HG03342 (cell line): ENCODE results near the gene LRRC27.

ENCODE experiments used
- ATAC-seq: cut with Tn5 transposase; IDR thresholded peaks from one replicate; pipeline ENCODE4 v1.9.1; 2021; ENCODE audit warnings: mild to moderate bottlenecking, moderate library complexity; ENCODE audit not compliant: unreplicated experiment

LRRC27 gene

DNA sequence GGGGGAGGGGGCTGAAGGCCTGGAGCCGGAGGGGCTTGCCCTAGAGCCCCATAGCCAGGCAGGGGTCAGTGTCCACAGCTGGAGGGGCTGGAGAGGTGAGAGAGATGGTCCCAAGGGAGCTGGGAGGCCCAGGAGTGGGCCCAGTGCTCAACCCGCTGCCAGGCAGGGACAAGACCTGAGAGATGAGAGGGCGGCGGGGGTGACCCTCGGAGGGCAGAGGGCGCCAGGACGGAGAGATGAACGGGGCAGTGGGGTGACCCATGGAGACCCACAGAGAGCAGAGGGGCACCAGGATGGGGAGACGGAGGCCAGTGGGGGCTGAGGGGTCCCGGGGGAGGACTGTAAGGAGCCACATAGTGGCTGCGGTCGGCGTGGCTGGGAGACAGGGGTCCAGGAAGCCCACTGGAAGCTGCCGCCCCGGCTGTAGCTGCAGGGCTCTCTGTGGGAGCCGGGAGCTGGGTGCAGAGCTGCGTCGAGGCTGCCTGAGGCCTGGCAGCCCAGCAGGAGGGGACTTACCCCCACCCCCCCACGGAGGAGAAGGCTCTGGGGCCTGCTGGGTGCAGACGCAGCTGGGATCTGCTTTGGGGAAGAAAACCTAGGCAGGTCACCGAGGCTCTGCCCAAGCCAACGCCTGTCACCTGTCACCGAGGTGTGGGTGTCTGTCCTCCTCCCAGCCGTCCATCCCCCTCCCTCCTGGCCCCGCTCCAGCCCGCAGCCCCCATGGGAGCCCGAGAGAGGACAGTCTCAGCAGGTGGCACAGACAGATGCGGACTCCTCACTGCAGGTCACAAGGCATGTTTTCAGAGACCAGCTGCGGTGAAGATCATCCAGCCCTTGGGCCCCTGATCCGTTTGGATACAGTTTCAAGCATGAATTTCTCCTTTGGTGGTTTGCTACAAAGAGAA is 90.1 kb downstream of the LRRC27 start:
- ATAC-seq, result peak; percentile 38

- no peak for ATAC-seq
These were observed 91.2 kb downstream of the LRRC27 start for GRCh38 chr10:132422903-132423825.

DNA sequence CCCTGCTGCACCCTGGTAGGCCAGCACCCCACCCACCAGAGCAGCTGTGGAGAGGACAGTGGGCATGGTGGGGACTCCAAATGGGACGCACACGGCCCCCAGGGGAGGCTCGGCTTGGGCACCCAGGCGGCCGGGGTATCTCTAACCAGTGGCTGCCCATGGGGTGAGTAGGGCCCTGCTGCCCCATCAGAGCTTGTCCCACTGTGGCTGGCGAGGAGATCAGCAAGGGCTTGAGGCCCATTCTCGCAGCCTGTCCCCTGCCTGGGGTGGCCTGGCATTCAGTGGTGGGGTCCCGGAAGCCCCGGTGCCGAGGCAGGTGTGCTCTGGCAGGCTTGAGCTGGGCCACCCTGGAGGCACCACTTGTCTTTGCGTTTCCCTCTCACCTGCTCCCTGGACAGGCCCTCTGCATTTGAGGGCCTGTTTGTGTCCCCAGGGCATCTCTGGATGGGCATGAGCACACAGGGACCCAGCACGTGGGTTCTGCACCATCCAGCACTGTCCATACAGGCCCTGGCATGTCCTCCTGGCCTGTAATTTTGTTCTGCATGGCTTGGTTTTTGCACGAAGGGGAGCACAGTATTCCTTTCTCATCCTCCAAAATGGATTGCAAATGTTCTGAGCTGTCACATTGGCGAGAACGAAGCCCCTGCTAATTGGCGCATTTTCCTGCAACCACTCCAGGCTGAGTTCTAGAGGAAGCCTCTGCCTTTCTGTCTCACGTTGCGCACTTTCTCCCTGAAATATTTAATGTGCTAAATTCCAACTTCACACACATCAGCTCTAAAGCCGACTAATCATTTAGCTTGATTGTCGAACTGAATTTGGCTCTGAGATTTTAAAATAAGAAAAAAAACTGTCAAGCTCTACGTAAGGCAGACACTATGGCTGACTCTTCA is 92.2 kb downstream of the LRRC27 start:
- no peak for ATAC-seq

DNA sequence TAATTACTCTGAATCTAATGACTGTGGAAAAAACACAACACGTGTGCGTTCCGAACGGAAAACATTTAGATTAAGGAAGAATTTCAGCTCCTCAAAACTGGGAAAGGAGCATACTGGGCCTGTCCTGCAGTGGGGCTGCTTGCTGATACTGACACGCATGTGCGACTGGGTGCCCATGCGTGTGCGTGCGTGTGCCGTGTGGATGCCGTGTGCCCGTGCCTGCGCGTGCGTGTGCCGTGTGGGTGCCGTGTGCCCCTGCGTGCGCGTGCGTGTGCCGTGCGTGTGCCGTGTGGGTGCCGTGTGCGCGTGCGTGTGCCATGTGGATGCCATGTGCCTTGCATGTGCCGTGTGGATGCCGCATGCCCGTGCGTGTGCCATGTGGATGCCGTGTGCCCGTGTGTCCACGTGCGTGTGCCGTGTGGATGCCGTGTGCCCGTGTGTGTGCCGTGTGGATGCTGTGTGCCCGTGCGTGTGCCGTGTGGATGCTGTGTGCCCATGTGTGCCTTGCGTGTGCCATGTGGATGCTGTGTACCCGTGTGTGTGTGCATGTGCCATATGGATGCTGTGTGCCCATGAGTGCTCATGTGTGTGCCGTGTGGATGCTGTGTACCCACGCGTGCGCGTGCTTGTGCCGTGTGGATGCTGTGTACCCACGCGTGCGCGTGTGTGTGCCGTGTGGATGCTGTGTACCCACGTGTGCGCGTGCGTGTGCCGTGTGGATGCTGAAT is 93.2 kb downstream of the LRRC27 start:
- no peak for ATAC-seq

GRCh38 chr10:132425757-132426155 is 93.8 kb downstream of the LRRC27 start:
- no peak for ATAC-seq

- ATAC-seq, result no peak
These were observed 95.2 kb downstream of the LRRC27 start for GRCh38 chr10:132427006-132427771.

DNA sequence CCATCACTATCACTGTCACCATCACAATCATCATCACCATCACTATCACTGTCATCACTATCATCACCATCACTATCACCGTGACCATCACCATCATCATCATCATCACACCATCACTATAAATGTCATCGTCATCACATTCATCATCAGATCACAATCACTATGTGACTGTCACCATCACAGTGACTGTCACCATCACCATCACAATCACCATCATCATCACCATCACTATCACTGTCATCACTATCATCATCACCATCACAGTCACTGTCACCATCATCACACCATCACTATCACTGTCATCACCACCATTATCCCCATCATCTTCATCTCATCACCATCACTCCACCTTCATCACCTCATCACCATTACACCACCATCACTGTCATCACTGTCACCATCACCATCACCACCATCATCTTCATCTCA is 96.0 kb downstream of the LRRC27 start:
- ATAC-seq, result no peak

DNA sequence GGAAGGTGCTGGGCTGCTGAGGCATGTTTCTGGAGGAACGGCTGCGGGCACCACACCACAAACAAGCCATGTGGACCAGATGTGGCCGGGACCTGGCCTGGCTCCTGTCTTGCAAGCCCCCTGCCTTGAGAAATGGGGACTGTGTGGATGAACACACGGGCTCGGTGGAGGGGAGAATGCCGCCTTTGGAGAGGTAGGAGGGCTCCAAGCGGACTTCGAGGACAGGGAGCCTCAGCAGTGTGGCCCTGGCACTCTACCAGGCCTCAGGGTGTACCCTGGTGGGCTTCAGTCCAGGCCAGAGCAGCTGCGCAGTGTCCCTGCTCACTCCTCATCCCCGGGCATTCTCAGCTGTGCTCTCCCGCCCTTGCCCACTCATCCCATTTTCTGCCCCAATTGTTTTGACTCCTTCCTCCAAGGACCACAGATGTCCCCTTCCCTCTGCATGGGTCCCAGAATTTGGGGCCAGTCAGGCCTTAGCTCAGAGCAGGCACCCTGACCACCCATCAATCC is 96.5 kb downstream of the LRRC27 start:
- no peak for ATAC-seq
